HepG2 (cell line): ENCODE results near the gene EVA1A. TPM values are rescaled to one million over a fixed set of nuclear protein-coding genes. Genes with fewer than 3 reads are reported as not detected.

ENCODE experiments used
- ATAD3A ChIP-seq: sonication (generic); formaldehyde crosslinking; IDR thresholded peaks from 2 replicates; pipeline ENCODE4 v1.4.0; 2020; ENCODE audit warnings: missing genetic modification reagents
- CENPT ChIP-seq: sonication (generic); formaldehyde crosslinking; IDR thresholded peaks from 2 replicates; pipeline ENCODE4 v1.8.0; 2022; ENCODE audit warnings: low read depth, mild to moderate bottlenecking, moderate library complexity, missing genetic modification reagents
- EHMT2 ChIP-seq: fragments of 200-600 bp; sonication (generic); IDR thresholded peaks from 2 replicates; pipeline ENCODE4 v1.7.0; 2017; ENCODE audit warnings: antibody characterized with exemption, low read depth, low read length, borderline replicate concordance
- FOXJ3 ChIP-seq: sonication (generic); formaldehyde crosslinking; IDR thresholded peaks from 2 replicates; pipeline ENCODE4 v1.4.0; 2020; ENCODE audit warnings: missing genetic modification reagents, mild to moderate bottlenecking, borderline replicate concordance
- HDAC6 ChIP-seq: fragments of 200-600 bp; sonication (generic); IDR thresholded peaks from 2 replicates; pipeline ENCODE4 v1.7.0; 2017; ENCODE audit warnings: mild to moderate bottlenecking, antibody characterized with exemption, low read length, low read depth
- KDM2A ChIP-seq: sonication (generic); formaldehyde crosslinking; IDR thresholded peaks from 2 replicates; pipeline ENCODE4 v1.4.0; 2020; ENCODE audit warnings: low read depth, missing genetic modification reagents, borderline replicate concordance
- KDM5A ChIP-seq: fragments of 200-600 bp; sonication (generic); IDR thresholded peaks from 2 replicates; pipeline ENCODE4 v1.7.0; 2018; ENCODE audit warnings: antibody characterized with exemption, mild to moderate bottlenecking, low read length, borderline replicate concordance
- MXD4 ChIP-seq: IDR thresholded peaks from 2 replicates; pipeline ENCODE4 v1.6.1; 2016; ENCODE audit warnings: mild to moderate bottlenecking, missing biosample characterization, missing genetic modification reagents
- NFATC3 ChIP-seq: sonication (generic); formaldehyde crosslinking; IDR thresholded peaks from 2 replicates; pipeline ENCODE4 v1.5.1; 2020; ENCODE audit warnings: mild to moderate bottlenecking, missing genetic modification reagents
- NFIB ChIP-seq: sonication (generic); formaldehyde crosslinking; IDR thresholded peaks from 2 replicates; pipeline ENCODE4 v1.9.0; 2021; ENCODE audit warnings: missing genetic modification reagents, mild to moderate bottlenecking, borderline replicate concordance
- NR2F6 ChIP-seq, 2 experiments: IDR thresholded peaks; 2 replicates each; pipeline ENCODE4 v1.6.1; 2016; ENCODE audit warnings: antibody characterized with exemption in 1 of 2, mild to moderate bottlenecking in 1 of 2
- PAF1 ChIP-seq: IDR thresholded peaks from 2 replicates; pipeline ENCODE4 v1.6.1; 2016; ENCODE audit warnings: missing genetic modification reagents, missing compliant biosample characterization
- PITX1 ChIP-seq: sonication (generic); formaldehyde crosslinking; IDR thresholded peaks from 2 replicates; pipeline ENCODE4 v1.5.1; 2020; ENCODE audit warnings: mild to moderate bottlenecking, missing genetic modification reagents
- PTBP1 ChIP-seq: fragments of 200-400 bp; formaldehyde crosslinking; IDR thresholded peaks from 2 replicates; pipeline ENCODE4 v1.6.1; 2018; ENCODE audit warnings: low read length, low read depth; ENCODE audit not compliant: poor library complexity, severe bottlenecking
- RARG ChIP-seq: sonication (generic); formaldehyde crosslinking; IDR thresholded peaks from 2 replicates; pipeline ENCODE4 v1.4.0; 2020; ENCODE audit warnings: low read depth, mild to moderate bottlenecking, missing genetic modification reagents
- RFX3 ChIP-seq: IDR thresholded peaks from 2 replicates; pipeline ENCODE4 v1.6.1; 2016; ENCODE audit warnings: missing biosample characterization, missing genetic modification reagents
- SP5 ChIP-seq: IDR thresholded peaks from 2 replicates; pipeline ENCODE4 v1.6.1; 2016; ENCODE audit warnings: low read depth, borderline replicate concordance
- ZNF17 ChIP-seq: sonication (generic); formaldehyde crosslinking; IDR thresholded peaks from 2 replicates; pipeline ENCODE4 v1.5.0; 2020; ENCODE audit warnings: mild to moderate bottlenecking, missing genetic modification reagents
- ZNF235 ChIP-seq: sonication (generic); formaldehyde crosslinking; IDR thresholded peaks from 2 replicates; pipeline ENCODE4 v1.8.1; 2023; ENCODE audit warnings: mild to moderate bottlenecking, missing genetic modification reagents, borderline replicate concordance
- ZNF24 ChIP-seq: fragments of 450-650 bp; IDR thresholded peaks from 2 replicates; pipeline ENCODE4 v1.6.1; 2017; ENCODE audit warnings: antibody characterized with exemption, mild to moderate bottlenecking
- ZNF326 ChIP-seq: sonication (generic); formaldehyde crosslinking; IDR thresholded peaks from 2 replicates; pipeline ENCODE4 v1.4.0; 2020; ENCODE audit warnings: missing genetic modification reagents, borderline replicate concordance
- ZNF350 ChIP-seq: sonication (generic); formaldehyde crosslinking; IDR thresholded peaks from 2 replicates; pipeline ENCODE4 v1.4.0; 2020; ENCODE audit warnings: mild to moderate bottlenecking, low read depth, missing genetic modification reagents, borderline replicate concordance
- ZNF737 ChIP-seq: sonication (generic); formaldehyde crosslinking; IDR thresholded peaks from 2 replicates; pipeline ENCODE4 v1.5.0; 2020; ENCODE audit warnings: missing genetic modification reagents, mild to moderate bottlenecking, borderline replicate concordance
- polyA plus RNA-seq, 8 experiments: library from polyadenylated mRNA; depleted of rRNA in 3 of 8; stranded (reverse) in 7 of 8; unstranded in 1 of 8; fragments of >200 nt; fragmentation: Illumina TruSeq in 4 of 8; extraction: Trizol in 4 of 8; gene quantifications; 2 replicates each; pipeline versions ENCODE4 v1.2.1 to v1.2.3, GENCODE V29; 2011 to 2016; ENCODE audit warnings: low read depth in 4 of 8, missing spikeins in 1 of 8, mixed read lengths in 1 of 8; ENCODE audit not compliant: insufficient read depth in 1 of 8
- total RNA-seq, 5 experiments: library from RNA; depleted of rRNA; stranded (reverse); fragments of >200 nt; fragmentation: Illumina TruSeq; extraction: Trizol; gene quantifications; 2 replicates each; pipeline ENCODE4 v1.2.3, GENCODE V29; 2016; ENCODE audit warnings: low read depth in 1 of 5
- TF ChIP-seq, protein P1 (sequence below): sonication (generic); formaldehyde crosslinking; IDR thresholded peaks from 2 replicates; pipeline ENCODE4 v1.5.0; 2020; ENCODE audit warnings: mild to moderate bottlenecking, missing genetic modification reagents, borderline replicate concordance
- TF ChIP-seq, protein P2 (sequence below): sonication (generic); formaldehyde crosslinking; IDR thresholded peaks from 2 replicates; pipeline ENCODE4 v1.5.1; 2020; ENCODE audit warnings: mild to moderate bottlenecking, missing genetic modification reagents, moderate library complexity
- TF ChIP-seq, protein P3 (sequence below): sonication (generic); formaldehyde crosslinking; conservative IDR thresholded peaks from 2 replicates; pipeline ENCODE4 v1.8.0; 2022; ENCODE audit warnings: low read depth, missing genetic modification reagents

The EVA1A gene
- total and polyA plus RNA-seq, 2 of the 13 experiments (the other 11 are each of a cell fraction or from before 2014, with no cell fraction given), result 57.5 to 57.8 TPM

DNA sequence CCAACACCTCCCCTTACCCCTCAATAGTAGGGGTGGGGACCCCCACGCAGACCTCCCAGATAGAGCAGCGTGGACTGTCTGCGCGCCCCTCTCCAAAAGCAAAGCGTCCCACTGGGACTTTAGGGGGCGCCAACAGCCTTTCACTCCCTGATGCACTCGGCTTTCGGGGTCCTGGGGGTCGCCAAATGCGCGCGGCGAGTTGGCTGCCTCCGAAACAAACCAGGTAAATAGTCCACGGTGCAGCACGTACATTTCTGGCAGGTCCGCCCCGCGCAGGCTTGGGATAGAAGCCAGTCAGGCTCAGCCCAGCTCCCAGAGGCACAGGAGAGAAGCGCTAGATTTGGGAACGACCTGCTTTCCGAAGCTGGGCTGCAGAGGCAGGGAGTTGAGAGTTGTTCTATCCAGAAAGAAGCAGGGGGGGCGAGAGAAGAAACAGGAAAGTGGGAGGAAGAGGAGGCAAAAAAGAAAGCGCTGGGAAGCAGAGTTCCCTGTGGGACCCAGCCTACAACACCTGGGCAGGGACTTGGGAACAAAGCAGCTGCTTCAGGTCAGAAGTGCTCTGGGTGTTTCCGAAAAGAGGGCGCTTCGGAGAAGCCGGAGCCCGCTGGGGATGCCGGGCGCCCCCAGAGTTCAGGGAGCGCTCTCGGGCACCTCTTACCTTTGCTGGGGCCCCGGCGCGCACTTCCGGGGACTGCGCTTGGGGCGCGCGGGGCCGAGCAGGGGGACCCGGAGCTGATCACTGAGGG lies 544 bp downstream of the EVA1A start (continued):
- TF ChIP-seq, protein P1, sequence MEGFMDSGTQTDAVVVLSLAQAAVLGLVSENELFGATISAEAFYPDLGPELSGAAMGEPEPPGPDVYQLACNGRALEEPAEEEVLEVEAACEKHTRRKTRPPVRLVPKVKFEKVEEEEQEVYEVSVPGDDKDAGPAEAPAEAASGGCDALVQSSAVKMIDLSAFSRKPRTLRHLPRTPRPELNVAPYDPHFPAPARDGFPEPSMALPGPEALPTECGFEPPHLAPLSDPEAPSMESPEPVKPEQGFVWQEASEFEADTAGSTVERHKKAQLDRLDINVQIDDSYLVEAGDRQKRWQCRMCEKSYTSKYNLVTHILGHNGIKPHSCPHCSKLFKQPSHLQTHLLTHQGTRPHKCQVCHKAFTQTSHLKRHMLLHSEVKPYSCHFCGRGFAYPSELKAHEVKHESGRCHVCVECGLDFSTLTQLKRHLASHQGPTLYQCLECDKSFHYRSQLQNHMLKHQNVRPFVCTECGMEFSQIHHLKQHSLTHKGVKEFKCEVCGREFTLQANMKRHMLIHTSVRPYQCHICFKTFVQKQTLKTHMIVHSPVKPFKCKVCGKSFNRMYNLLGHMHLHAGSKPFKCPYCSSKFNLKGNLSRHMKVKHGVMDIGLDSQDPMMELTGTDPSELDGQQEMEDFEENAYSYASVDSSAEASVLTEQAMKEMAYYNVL (CRISPR knock-in tag), result no peak
- TF ChIP-seq KDM5A (peak; percentile 85), ZNF737 (CRISPR knock-in tag) (no peak), CENPT (CRISPR knock-in tag) (no peak), FOXJ3 (no peak), RFX3 (no peak), RARG (CRISPR knock-in tag) (no peak), ZNF326 (no peak), ZNF350 (CRISPR knock-in tag) (peak; percentile 48), ZNF24 (no peak), ZNF17 (CRISPR knock-in tag) (no peak), EHMT2 (no peak), PTBP1 (peak; percentile 47), SP5 (CRISPR knock-in tag) (0 out of 2 replicates have a peak, but pooled peaks have one; percentile 11), NR2F6 (IDR thresholded peaks at IDR 0.05) (peak; percentile 21; the same call in 1 of the 2 replicates), NR2F6 (CRISPR knock-in tag; IDR thresholded peaks at IDR 0.05) (0 out of 2 replicates have a peak, but pooled peaks have one; percentile 21), ZNF235 (CRISPR knock-in tag) (no peak), ATAD3A (CRISPR knock-in tag) (no peak), PAF1 (CRISPR knock-in tag) (0 out of 2 replicates have a peak, but pooled peaks have one; percentile 74), PITX1 (CRISPR knock-in tag) (no peak), NFIB (CRISPR knock-in tag) (no peak), MXD4 (CRISPR knock-in tag) (no peak; the same call in 1 of the 2 replicates), KDM2A (CRISPR knock-in tag) (peak; percentile 60; the same call in 1 of the 2 replicates), HDAC6 (no peak), NFATC3 (CRISPR knock-in tag) (0 out of 2 replicates have a peak, but pooled peaks have one; percentile 34)
- TF ChIP-seq, protein P2, sequence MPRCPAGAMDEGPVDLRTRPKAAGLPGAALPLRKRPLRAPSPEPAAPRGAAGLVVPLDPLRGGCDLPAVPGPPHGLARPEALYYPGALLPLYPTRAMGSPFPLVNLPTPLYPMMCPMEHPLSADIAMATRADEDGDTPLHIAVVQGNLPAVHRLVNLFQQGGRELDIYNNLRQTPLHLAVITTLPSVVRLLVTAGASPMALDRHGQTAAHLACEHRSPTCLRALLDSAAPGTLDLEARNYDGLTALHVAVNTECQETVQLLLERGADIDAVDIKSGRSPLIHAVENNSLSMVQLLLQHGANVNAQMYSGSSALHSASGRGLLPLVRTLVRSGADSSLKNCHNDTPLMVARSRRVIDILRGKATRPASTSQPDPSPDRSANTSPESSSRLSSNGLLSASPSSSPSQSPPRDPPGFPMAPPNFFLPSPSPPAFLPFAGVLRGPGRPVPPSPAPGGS, result peak; percentile 90
- TF ChIP-seq, protein P3, sequence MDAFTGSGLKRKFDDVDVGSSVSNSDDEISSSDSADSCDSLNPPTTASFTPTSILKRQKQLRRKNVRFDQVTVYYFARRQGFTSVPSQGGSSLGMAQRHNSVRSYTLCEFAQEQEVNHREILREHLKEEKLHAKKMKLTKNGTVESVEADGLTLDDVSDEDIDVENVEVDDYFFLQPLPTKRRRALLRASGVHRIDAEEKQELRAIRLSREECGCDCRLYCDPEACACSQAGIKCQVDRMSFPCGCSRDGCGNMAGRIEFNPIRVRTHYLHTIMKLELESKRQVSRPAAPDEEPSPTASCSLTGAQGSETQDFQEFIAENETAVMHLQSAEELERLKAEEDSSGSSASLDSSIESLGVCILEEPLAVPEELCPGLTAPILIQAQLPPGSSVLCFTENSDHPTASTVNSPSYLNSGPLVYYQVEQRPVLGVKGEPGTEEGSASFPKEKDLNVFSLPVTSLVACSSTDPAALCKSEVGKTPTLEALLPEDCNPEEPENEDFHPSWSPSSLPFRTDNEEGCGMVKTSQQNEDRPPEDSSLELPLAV (CRISPR knock-in tag), result no peak
